Stimulated activated CD8-positive, alpha-beta memory T cell treated with anti-CD3 and anti-CD28 coated beads, Interleukin-7, amount 100 ng/mL, for 4 hours (primary cell): Measurements from ENCODE around the gene PDE4B.
"Not testable (repeated sequence)": the region's sequence is repeated elsewhere in the genome, so short reads cannot be mapped to it uniquely, and the experiment has no call there.

Experiments
- DNase-seq, 2 donors: peaks; one replicate each; pipeline ENCODE4 v3.0.0-alpha.2; 2020; ENCODE audit warnings: low read depth in 2 of 2

The PDE4B gene

DNA sequence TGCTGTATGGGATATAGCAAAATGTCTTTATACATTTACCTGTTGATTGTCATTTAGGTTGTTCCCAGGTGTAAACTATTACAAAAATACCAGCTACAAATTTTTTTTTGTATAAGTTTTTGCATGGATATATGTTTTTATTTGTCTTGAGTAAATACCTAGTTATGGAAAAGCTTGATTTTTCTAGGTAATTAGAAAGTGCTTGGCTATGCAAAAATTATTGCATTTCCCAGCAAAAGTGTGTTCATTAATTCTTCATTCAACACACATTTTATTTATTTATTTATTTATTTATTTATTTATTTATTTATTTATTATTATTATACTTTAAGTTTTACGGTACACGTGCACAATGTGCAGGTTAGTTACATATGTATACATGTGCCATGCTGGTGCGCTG is 22.1 kb downstream of the PDE4B start:
- no peak for DNase-seq

GRCh38 chr1:65817891-65818290 is 25.2 kb downstream of the PDE4B start:
- no peak for DNase-seq

- no peak for DNase-seq
These were observed 26.3 kb downstream of the PDE4B start for GRCh38 chr1:65818966-65819365.

DNA sequence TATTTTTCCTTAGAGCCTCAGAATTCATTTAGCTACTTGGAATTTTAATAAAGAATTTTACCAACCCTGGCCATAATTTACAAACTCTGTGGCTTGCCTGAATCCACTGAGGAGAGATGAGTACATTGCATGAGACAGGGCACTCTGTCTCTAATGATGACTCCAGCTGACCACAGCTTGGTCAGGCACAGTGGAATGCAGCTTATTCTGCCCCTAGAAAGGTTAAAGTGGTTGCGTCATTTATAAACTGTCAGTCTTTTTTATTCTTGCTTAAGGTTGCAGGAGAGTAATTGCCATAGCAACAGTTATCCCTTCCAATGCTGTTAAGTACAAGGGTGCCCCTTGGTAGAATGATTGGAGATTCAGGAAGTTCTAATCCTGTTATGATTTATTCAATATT is 28.3 kb downstream of the PDE4B start:
- no peak for DNase-seq

DNA sequence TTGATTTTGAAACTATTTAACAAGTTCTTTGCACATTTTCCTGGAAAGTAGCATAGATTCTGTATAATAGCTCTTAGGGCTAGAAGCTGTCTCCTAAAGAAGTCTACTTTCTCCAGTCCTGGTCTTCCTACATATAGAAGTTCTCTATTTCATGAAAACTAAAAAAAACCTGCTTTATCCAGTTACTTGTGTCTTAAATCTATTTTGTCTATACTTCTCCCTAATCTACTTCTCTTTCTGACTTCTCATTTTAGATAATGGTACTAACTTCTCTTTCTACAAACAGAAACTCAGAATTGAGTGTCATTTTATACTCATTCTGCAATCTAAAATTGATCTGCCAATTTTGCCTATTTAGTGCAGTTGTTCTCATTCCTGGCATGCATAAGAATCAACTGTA is 28.7 kb downstream of the PDE4B start:
- DNase-seq: no peak

GRCh38 chr1:65824103-65824502 is 31.4 kb downstream of the PDE4B start:
- no peak for DNase-seq

DNA sequence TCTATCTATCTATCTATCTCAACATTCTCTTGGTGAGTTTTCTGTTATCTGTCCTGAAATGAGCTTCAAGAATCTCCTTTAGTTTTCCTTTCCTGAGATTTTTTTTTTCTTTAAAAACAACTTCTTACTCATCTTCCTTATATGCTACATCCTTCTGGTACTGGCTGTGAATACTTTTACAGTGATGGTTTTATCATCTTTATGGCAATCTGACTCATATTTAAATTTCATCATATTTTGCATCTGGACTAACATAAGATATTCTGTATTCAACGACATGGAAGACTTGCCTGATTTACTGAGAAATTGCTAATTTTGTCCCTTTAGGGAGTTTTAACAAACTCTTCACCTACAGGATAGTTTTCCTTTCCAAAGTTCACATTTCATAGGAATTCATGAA is 33.0 kb downstream of the PDE4B start:
- no peak for DNase-seq

GRCh38 chr1:65826782-65827181 is 34.1 kb downstream of the PDE4B start:
- no peak for DNase-seq

DNA sequence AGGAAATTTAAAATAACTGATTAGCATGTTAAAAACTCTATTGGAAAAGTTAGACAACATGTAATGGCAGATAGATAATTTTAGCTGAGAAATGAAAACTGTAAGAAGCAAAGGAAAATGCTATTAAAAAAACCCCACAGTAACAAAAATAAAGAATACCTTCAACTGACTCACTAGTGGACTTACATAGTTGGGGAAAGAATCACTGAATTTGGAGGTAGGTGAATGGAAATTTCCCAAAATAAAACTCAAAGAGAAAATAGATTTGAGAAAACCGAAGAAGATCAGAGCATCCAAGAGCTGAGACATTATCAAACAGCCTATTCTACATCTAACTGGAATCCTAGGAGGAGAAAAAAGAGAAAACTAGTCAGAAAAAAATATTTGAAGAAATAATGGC is 34.7 kb downstream of the PDE4B start:
- no peak for DNase-seq

DNA sequence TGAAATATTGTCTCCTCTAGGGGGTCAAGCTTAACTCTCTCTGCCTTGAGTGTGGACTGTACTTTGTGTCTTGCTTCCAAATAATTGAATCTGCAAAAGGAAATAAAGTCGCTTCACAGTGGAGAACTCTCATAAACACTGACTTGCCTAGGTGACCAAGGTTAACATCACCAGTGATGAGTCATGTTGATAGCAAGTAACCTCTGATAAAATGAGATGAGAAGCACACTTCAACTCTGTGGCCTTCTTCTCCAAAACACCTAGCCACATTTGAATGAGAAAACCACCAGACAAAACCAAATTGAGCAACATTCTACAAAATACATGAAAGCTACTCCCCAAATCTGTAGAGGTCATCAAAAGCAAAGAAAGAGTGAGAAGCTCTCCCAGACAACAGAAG is 37.6 kb downstream of the PDE4B start:
- DNase-seq: no peak

- DNase-seq: no peak
These were observed 39.6 kb downstream of the PDE4B start for GRCh38 chr1:65832296-65832695.

GRCh38 chr1:65836686-65837085 is 44.0 kb downstream of the PDE4B start:
- no peak for DNase-seq

- DNase-seq: no peak
These were observed 48.0 kb downstream of the PDE4B start for GRCh38 chr1:65840683-65841082.

- no peak for DNase-seq
These were observed 51.6 kb downstream of the PDE4B start for GRCh38 chr1:65844296-65844695.

DNA sequence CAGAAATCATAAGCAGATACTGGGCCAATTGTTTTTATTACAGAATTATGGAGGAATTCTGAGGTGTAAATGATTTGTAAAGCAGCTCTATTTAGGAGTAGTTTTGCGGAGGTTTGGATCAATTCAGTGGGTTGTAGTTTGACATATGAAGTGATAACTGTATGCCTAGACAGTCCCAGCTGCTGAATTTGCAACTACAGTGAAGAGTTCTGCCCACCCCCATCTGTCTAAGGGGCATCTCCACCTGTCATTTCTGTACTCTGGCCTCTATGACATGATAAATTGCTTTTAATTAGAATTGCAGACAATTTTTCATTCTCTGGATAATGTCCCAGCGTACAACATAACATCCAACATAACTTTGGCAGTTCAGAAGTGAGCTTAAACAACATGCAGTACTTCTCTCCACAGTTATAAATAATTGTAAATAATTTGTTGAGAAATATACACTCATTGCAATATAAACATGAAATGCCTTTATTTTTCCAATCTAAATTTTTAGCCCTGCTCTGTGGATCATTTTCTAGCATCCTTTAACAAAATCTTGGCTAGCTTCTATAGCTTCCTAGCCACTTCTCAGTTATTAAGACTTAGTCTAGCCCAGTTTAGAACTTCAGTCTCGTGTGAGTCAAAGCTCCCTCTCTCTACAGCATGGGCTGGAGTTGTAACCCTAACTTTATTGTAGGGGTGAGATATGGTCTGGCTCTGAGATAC is 52.3 kb downstream of the PDE4B start:
- no peak for DNase-seq

- DNase-seq: no peak
These were observed 52.9 kb downstream of the PDE4B start for GRCh38 chr1:65845535-65846060.

GRCh38 chr1:65846866-65847265 is 54.2 kb downstream of the PDE4B start:
- DNase-seq: no peak

- DNase-seq: no peak
These were observed 57.6 kb downstream of the PDE4B start for GRCh38 chr1:65850281-65850680.

- not testable (repeated sequence) for DNase-seq
These were observed 63.9 kb downstream of the PDE4B start for GRCh38 chr1:65856591-65856990.

DNA sequence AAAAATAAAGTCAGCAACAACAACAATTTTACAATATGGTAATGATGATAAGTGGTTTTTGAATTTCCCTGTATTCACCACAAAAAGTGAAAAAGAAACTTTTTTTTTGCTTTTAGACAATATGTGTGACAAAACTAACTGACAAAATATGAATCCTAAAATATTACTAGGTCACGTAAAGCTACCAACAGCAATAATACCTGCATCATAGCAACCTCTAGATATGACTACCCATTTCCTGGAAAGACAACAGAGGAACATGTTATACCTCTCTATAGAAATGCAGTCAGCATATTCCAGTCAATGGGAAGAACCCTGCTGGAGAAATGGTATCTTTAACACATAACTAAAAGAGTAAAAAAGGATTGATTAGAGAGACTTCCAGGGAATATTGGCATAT is 73.7 kb downstream of the PDE4B start:
- no peak for DNase-seq

- DNase-seq: no peak
These were observed 79.6 kb downstream of the PDE4B start for GRCh38 chr1:65872301-65872700.

DNA sequence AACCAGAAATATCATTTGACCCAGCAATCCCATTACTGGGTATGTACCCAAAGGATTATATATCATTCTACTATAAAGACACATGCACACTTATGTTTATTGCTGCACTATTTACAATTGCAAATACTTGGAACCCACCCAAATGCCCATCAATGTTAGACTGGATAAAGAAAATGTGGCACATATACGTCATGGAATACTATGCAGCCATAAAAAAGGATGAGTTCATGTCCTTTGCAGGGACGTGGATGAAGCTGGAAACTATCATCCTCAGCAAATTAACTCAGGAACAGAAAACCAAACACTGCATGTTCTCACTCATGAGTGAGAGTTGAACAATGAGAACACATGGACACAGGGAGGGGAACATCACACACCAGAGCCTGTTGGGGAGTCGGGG is 85.6 kb downstream of the PDE4B start:
- DNase-seq: not testable (repeated sequence)

- DNase-seq: no peak
These were observed 87.9 kb downstream of the PDE4B start for GRCh38 chr1:65880611-65881010.

GRCh38 chr1:65881067-65881594 is 88.4 kb downstream of the PDE4B start:
- no peak for DNase-seq
